Thoracic aorta (tissue), 2 donors: Measurements from ENCODE around the gene CEP78. TPM values are rescaled to one million over a fixed set of nuclear protein-coding genes. Genes with fewer than 3 reads are reported as not detected.

Experiments
- ATAC-seq: fragments of 150-250 bp; one replicate; pipeline ENCODE4 v1.8.0; 2017; ENCODE audit warnings: low read depth; ENCODE audit not compliant: insufficient number of reproducible peaks, low FRiP score
- DNase-seq: peaks from one replicate; pipeline ENCODE4 v3.0.0-alpha.2; 2020; ENCODE audit warnings: low spot score
- H3K27ac ChIP-seq, 2 donors: fragments of 200-600 bp; sonication (generic); 1 replicate in 1 of 2; 2 replicates in 1 of 2; pipeline ENCODE4 v1.5.1; 2016; ENCODE audit warnings: mild to moderate bottlenecking in 2 of 2, moderate library complexity in 2 of 2
- H3K27me3 ChIP-seq: fragments of 200-600 bp; sonication (generic); replicated peaks from 2 replicates; pipeline ENCODE4 v1.6.0; 2016; ENCODE audit warnings: mild to moderate bottlenecking; ENCODE audit not compliant: insufficient read depth
- H3K36me3 ChIP-seq: fragments of 200-600 bp; sonication (generic); one replicate; pipeline ENCODE4 v1.5.1; 2016
- H3K4me1 ChIP-seq, 2 donors: fragments of 200-600 bp; sonication (generic); 1 replicate in 1 of 2; 2 replicates in 1 of 2; pipeline versions ENCODE4 v1.5.1 to v1.6.0; 2016; ENCODE audit warnings: low read depth in 2 of 2, mild to moderate bottlenecking in 1 of 2; ENCODE audit not compliant: control insufficient read depth in 1 of 2
- H3K4me3 ChIP-seq: fragments of 200-600 bp; sonication (generic); 2 replicates; pipeline ENCODE4 v1.5.1; 2016; ENCODE audit warnings: mild to moderate bottlenecking
- H3K9me3 ChIP-seq: fragments of 200-600 bp; sonication (generic); 2 replicates; pipeline ENCODE4 v1.5.1; 2016
- total RNA-seq, 2 donors: library from RNA; depleted of rRNA; stranded (reverse); fragments of >200 nt; gene quantifications; one replicate each; pipeline versions ENCODE4 v1.1.0 to v1.2.3, GENCODE V29; 2016
- TF ChIP-seq, protein P1 (sequence below): fragments of 200-600 bp; sonication (generic); IDR thresholded peaks from one replicate; pipeline ENCODE4 v1.5.1; 2019; ENCODE audit warnings: antibody characterized with exemption

The CEP78 gene
- total RNA-seq, 2 donors from 2014 or later: 5.6 to 10.4 TPM

DNA sequence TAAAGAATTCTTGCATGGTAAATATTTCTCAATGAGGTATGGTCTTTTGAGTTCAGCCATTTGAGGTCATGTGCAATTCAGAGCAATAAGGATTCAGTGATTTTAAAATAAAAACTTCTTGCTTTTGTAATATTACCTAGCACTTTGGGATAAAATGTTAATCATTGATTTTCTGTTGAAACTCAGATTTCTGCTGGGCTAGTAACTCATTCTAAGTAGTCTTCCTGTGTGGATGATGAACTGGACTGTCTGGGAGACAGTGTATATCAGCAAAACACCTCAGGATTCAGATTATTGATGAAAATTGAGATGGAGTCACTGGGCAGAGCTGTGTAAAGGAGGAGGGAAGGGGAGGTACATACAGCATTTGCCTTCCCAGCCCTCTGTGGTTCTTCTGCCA, 50.2 kb downstream of the CEP78 start:
- DNase-seq: no peak
- no peak for ATAC-seq
- no peaks in the 10 kb centered on the region for H3K36me3 ChIP-seq
- no peaks in the 10 kb centered on the region for H3K27me3 ChIP-seq
- peaks cover 0 to 8% of the 10 kb centered on the region in 2 donors for H3K4me1 ChIP-seq
- no peak overlapping the region for H3K4me3 ChIP-seq
- no peak overlapping the region for H3K27ac ChIP-seq
- TF ChIP-seq, protein P1, sequence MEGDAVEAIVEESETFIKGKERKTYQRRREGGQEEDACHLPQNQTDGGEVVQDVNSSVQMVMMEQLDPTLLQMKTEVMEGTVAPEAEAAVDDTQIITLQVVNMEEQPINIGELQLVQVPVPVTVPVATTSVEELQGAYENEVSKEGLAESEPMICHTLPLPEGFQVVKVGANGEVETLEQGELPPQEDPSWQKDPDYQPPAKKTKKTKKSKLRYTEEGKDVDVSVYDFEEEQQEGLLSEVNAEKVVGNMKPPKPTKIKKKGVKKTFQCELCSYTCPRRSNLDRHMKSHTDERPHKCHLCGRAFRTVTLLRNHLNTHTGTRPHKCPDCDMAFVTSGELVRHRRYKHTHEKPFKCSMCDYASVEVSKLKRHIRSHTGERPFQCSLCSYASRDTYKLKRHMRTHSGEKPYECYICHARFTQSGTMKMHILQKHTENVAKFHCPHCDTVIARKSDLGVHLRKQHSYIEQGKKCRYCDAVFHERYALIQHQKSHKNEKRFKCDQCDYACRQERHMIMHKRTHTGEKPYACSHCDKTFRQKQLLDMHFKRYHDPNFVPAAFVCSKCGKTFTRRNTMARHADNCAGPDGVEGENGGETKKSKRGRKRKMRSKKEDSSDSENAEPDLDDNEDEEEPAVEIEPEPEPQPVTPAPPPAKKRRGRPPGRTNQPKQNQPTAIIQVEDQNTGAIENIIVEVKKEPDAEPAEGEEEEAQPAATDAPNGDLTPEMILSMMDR: no peak
- no peaks in the 10 kb centered on the region for H3K9me3 ChIP-seq

DNA sequence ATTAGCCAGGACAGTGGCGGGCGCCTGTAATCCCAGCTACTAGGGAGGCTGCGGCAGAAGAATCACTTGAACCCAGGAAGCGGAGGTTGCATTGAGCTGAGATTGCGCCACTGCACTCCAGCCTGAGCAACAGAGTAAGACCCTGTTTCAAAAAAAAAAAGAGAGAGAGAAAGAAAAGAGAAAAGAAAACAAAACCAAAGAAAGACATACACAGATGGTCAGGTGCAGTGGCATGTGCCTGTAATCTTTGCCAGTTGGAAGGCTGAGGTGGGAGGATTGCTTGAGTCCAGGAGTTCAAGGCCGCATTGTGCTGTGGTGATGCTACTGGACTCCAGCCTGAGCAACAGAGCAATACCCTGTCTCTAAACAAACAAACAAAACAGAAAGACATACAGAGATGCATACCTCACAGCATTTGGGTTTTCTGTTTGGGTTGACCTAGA, 51.1 kb downstream of the CEP78 start:
- TF ChIP-seq, protein P1: no peak

DNA sequence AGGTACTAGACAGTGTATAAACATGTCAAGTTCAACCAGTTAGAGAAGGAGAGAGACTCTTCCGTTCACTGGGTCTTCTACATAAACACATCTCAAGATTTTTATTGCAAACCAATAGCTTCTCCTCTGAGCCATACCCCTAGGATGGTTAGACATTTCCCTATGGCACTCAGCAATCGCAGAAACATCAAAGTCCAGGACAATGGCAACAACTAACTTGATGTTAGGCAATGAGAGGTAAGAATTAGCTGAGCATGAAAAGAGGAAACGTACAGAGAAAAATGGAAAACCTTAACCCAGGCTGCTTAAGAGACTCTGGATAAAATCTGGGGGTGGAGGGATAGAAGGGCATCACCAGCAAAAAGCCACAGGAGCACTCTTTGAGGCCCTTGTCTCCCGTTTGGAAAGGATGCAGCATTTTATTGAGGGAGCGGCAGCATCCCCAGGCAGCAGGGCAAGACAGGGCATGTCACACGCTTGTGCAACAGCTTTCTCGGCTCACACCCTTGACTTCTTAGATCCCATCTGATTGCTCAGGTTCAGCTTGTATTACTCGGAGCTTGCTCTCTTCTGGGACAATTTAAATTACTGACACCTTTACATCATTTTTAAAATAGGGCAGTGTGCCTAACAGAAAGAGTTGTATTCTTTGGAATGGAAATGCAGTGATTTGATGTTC, 52.5 kb downstream of the CEP78 start:
- H3K36me3 ChIP-seq: no peaks in the 10 kb centered on the region
- H3K4me1 ChIP-seq: no peaks in the 10 kb centered on the region
- ATAC-seq (no peak), DNase-seq (no peak)
- no peaks in the 10 kb centered on the region for H3K27me3 ChIP-seq
- H3K27ac ChIP-seq: no peak overlapping the region
- H3K9me3 ChIP-seq: no peaks in the 10 kb centered on the region
- TF ChIP-seq, protein P1: no peak
- H3K4me3 ChIP-seq: no peak overlapping the region

More for the DNA sequence above, 51.1 kb downstream of the CEP78 start:
- H3K9me3 ChIP-seq: no peaks in the 10 kb centered on the region
- peaks cover 0 to under 1% of the 10 kb centered on the region in 2 donors for H3K4me1 ChIP-seq
- DNase-seq (no peak), ATAC-seq (no peak)
- H3K36me3 ChIP-seq: no peaks in the 10 kb centered on the region
- H3K27me3 ChIP-seq: no peaks in the 10 kb centered on the region
- no peak overlapping the region for H3K27ac ChIP-seq
- no peak overlapping the region for H3K4me3 ChIP-seq

DNA sequence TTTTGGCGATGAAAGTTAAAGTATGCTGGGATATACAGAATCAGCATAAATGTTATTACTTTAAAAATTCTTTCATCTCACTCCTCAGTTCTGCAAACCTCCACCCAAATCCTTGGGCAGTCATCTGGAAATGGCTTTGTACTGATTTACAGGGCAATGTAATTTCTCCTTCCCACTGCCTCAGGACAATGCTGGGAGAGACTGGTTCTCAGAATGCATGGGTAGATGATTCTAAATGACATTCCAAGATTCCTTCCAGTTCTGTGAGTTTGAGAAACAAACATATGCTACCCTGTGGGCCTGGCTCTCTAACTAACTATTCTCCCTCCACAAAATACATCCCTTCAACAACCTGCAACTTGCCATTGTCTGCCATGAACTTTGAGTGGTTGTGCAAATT, 53.6 kb downstream of the CEP78 start:
- no peaks in the 10 kb centered on the region for H3K9me3 ChIP-seq
- ATAC-seq (no peak), DNase-seq (no peak)
- no peak overlapping the region for H3K4me3 ChIP-seq
- no peaks in the 10 kb centered on the region for H3K4me1 ChIP-seq
- TF ChIP-seq, protein P1: no peak
- H3K36me3 ChIP-seq: no peaks in the 10 kb centered on the region
- H3K27me3 ChIP-seq: no peaks in the 10 kb centered on the region
- no peak overlapping the region for H3K27ac ChIP-seq

DNA sequence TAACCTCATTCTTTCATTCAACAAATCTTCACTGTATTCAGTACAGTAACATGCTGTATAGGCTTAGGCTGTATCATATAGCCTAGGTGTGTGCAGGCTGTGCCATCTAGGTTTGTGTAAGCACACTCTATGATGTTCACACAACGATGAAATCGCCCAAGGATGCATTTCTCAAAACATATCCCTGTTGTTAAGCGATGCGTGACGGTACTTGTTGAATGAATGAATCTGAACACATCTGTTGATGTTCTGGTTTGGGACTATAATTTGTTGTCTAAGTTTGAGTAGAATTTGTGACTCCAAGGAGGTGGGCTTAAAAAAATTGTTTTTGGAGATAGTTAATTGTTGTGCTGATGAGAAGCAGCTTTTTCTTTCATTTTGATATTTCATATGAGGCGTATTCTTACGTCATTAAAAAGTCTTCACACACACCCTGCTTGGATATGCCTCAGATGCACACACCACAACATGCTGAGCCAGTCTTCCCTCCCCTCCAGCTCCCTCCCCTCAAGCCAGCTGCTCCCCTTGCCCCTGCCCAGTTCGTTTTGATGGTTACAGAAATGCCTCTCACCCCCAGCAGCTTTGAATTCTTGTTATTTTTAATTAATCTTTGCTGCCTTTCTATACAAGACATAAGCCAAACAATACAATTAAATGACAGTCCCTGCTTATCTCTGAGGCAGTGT, 55.5 kb downstream of the CEP78 start:
- no peak for ATAC-seq
- no peak for DNase-seq
- TF ChIP-seq, protein P1: no peak

More for the DNA sequence above, 55.5 kb downstream of the CEP78 start:
- no peak overlapping the region for H3K4me3 ChIP-seq
- no peaks in the 10 kb centered on the region for H3K36me3 ChIP-seq
- no peak overlapping the region for H3K27ac ChIP-seq
- H3K4me1 ChIP-seq: no peaks in the 10 kb centered on the region
- no peaks in the 10 kb centered on the region for H3K9me3 ChIP-seq
- H3K27me3 ChIP-seq: no peaks in the 10 kb centered on the region
